VCaP (cell line): ENCODE results near the gene TNFSF12.
"Not testable (repeated sequence)": the region's sequence is repeated elsewhere in the genome, so short reads cannot be mapped to it uniquely, and the experiment has no call there.

ENCODE experiments used
- H3K27ac ChIP-seq: fragments of 450-650 bp; 2 replicates; pipeline ENCODE4 v1.5.1; 2017
- CTCF ChIP-seq: fragments of 450-650 bp; conservative IDR thresholded peaks from 2 replicates; pipeline ENCODE4 v1.5.1; 2017; ENCODE audit warnings: mild to moderate bottlenecking, moderate library complexity

Gene TNFSF12

GRCh38 chr17:7591596-7591995 lies 42.7 kb downstream of the TNFSF12 start:
- H3K27ac ChIP-seq = no peak overlapping the region
- no peak for TF ChIP-seq CTCF

- no peak for TF ChIP-seq CTCF
- H3K27ac ChIP-seq = no peak overlapping the region
These were observed 43.7 kb downstream of the TNFSF12 start for GRCh38 chr17:7592422-7593021.

DNA sequence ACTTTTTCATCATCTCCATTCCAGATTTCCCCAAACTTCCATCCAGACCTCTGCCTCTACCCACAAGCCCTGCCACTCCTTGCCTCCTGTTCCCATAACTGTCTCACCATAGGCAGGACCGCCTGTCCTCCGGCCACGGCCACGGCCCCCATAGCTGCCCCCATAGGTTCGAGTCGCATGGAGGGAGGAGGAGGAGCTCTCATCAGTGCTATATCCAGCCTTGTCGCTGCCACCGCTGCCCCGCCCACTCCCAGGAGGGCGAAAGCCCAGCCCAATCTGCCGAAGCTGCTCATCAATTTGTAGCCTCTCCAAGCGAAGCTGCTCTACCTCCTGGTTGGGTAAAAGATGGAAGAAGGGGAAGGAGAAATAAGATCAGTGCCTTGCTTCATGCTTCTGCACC lies 44.4 kb downstream of the TNFSF12 start:
- H3K27ac ChIP-seq = no peak overlapping the region
- no peak for TF ChIP-seq CTCF

GRCh38 chr17:7597561-7597960 lies 48.7 kb downstream of the TNFSF12 start:
- H3K27ac ChIP-seq = not testable (repeated sequence)

- no peak for TF ChIP-seq CTCF
- no peak overlapping the region for H3K27ac ChIP-seq
These were observed 57.4 kb downstream of the TNFSF12 start for GRCh38 chr17:7606280-7606679.
